Measurements from ENCODE around the gene IFNL4.

The IFNL4 gene

GRCh38 chr19:39253374-39254149 is 4.9 kb upstream of the IFNL4 start:
- TF ChIP-seq, protein P1, sequence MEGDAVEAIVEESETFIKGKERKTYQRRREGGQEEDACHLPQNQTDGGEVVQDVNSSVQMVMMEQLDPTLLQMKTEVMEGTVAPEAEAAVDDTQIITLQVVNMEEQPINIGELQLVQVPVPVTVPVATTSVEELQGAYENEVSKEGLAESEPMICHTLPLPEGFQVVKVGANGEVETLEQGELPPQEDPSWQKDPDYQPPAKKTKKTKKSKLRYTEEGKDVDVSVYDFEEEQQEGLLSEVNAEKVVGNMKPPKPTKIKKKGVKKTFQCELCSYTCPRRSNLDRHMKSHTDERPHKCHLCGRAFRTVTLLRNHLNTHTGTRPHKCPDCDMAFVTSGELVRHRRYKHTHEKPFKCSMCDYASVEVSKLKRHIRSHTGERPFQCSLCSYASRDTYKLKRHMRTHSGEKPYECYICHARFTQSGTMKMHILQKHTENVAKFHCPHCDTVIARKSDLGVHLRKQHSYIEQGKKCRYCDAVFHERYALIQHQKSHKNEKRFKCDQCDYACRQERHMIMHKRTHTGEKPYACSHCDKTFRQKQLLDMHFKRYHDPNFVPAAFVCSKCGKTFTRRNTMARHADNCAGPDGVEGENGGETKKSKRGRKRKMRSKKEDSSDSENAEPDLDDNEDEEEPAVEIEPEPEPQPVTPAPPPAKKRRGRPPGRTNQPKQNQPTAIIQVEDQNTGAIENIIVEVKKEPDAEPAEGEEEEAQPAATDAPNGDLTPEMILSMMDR (IDR thresholded peaks at IDR 0.05): no peak
- no peak for DNase-seq
- Histone ChIP-seq H3K4me1 (no peaks in the 10 kb centered on the region), H3K9me3 (no peaks in the 10 kb centered on the region), H3K27ac (no peak overlapping the region), H3K4me3 (no peak overlapping the region), H3K36me3 (no peaks in the 10 kb centered on the region), H3K27me3 (peaks cover 0 to 52% of the 10 kb centered on the region in 2 donors)
- intact Hi-C loops (cut with DNase I; ENCODE audit: low total_unique reads): no loop called here

DNA sequence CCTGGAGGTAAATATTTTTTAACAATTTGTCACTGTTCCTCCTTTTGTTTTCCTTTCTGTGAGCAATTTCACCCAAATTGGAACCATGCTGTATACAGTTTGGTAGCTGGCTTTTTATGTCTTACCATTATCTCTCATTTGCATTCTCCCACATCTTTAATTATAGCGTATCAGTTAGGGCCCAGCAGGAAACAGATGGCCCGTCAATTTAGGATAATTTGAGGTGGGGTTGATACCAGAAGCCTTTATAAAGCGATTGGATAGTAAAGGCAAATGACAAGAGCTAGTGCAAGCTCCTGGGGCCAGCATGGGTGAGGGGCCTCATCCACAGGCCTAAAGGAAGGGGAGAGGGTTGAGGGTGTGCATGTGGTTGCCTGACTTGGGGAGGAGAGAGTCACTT is 3.8 kb upstream of the IFNL4 start:
- Histone ChIP-seq H3K27ac (no peak overlapping the region), H3K4me1 (peaks cover 0 to 7% (median 3%) of the 10 kb centered on the region in 4 donors), H3K9me3 (no peaks in the 10 kb centered on the region), H3K4me3 (no peak overlapping the region), H3K36me3 (no peaks in the 10 kb centered on the region), H3K27me3 (peaks cover 0 to 59% of the 10 kb centered on the region in 2 donors)
- no peak for DNase-seq
- intact Hi-C loops (cut with DNase I; ENCODE audit: low total_unique reads): no loop called here
- TF ChIP-seq, protein P1 (IDR thresholded peaks at IDR 0.05): no peak

DNA sequence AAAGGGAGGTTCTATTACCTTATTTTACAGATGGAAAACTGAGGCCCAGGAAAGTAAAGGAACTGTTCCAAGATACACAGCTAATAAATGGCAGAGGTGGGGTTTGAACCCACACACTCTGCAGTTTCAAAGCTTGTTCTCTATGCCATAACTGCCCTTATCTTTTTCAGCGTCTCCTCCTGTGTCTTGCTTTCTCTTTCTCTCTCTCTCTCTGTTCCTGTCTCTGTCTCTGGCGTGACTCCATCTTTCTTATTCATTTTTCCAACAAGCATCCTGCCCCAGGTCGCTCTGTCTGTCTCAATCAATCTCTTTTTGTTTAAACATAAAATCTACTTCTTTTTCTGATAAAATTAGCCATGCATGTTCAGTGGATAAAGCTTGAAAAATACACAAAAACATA is 3.2 kb upstream of the IFNL4 start:
- Histone ChIP-seq H3K9me3 (no peaks in the 10 kb centered on the region), H3K36me3 (no peaks in the 10 kb centered on the region), H3K4me3 (no peak overlapping the region), H3K4me1 (peaks cover 0 to 13% (median 5%) of the 10 kb centered on the region in 4 donors), H3K27me3 (peaks cover 0 to 60% of the 10 kb centered on the region in 2 donors), H3K27ac (no peak overlapping the region)
- TF ChIP-seq, protein P1 (IDR thresholded peaks at IDR 0.05): no peak
- DNase-seq: no peak
- intact Hi-C loops (cut with DNase I; ENCODE audit: low total_unique reads): no loop called here

DNA sequence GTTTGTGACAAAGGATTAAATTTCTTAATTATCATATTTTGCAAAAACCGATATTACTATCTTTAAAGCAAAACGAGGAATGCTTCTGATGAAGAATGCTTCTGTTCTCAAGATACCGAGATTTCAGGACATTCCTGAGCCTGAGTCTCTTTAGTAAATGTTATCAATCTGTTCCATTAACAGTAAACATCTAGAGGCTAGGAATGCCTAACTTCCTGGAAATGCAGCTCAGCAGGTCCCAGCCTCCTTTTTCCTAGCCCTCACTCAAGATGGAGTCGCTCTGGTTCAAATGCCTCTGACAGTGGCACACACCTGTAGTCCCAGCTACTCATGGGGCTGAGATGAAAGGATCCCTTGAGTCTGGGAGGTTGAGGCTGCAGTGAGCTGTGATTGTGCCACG is 2.4 kb upstream of the IFNL4 start:
- H3K27ac ChIP-seq: no peak overlapping the region
- TF ChIP-seq, protein P1 (IDR thresholded peaks at IDR 0.05): no peak
- intact Hi-C loops (cut with DNase I; ENCODE audit: low total_unique reads): no loop called here
- no peaks in the 10 kb centered on the region for H3K9me3 ChIP-seq
- no peak overlapping the region for H3K4me3 ChIP-seq
- peaks cover 0 to 13% (median 5%) of the 10 kb centered on the region in 4 donors for H3K4me1 ChIP-seq
- DNase-seq: no peak
- H3K36me3 ChIP-seq: no peaks in the 10 kb centered on the region
- H3K27me3 ChIP-seq: peaks cover 0 to 55% of the 10 kb centered on the region in 2 donors

- H3K27me3 ChIP-seq: peaks cover 0 to 60% of the 10 kb centered on the region in 2 donors
- H3K9me3 ChIP-seq: no peaks in the 10 kb centered on the region
- TF ChIP-seq, protein P1 (IDR thresholded peaks at IDR 0.05): no peak
- no peak for DNase-seq
- no peaks in the 10 kb centered on the region for H3K36me3 ChIP-seq
- H3K4me1 ChIP-seq: peaks cover 0 to 13% (median 5%) of the 10 kb centered on the region in 4 donors
- intact Hi-C loops (cut with DNase I; ENCODE audit: low total_unique reads): no loop called here
- H3K27ac ChIP-seq: no peak overlapping the region
- no peak overlapping the region for H3K4me3 ChIP-seq
These were observed 673 bp downstream of the IFNL4 start for GRCh38 chr19:39247701-39248664.

Measured in tibial artery (tissue), 4 donors.